22Rv1 (cell line): Measurements from ENCODE around the gene FHIT.

Experiments
- H3K27ac ChIP-seq: fragments of 450-650 bp; 2 replicates; pipeline ENCODE4 v1.5.1; 2017
- ZFX ChIP-seq: fragments of 450-650 bp; IDR thresholded peaks from 2 replicates; pipeline ENCODE4 v1.6.1; 2017; ENCODE audit warnings: antibody characterized with exemption, borderline replicate concordance
- TF ChIP-seq, protein P1 (sequence below): fragments of 450-650 bp; IDR thresholded peaks from 2 replicates; pipeline ENCODE4 v1.5.1; 2017; ENCODE audit warnings: mild to moderate bottlenecking

The FHIT gene

DNA sequence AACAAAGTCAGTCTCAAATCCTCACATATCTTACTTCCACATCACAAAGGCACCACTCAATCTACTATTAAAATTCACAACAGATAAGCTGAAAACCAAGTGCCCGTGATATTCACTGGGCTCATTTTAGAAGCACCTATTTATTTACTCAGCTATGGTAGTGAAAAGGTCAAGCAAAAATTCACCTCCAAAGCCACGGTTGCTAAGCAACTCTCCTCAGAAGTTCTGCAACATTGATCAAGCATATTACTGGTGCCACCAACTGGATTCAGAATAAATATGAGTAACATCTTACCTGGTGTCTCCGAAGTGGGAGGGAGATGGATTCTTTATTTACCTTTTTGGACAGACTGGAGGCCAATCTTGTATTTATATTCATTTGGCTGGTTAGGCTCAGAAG lies 714.8 kb downstream of the FHIT start:
- TF ChIP-seq ZFX, result no peak
- TF ChIP-seq, protein P1, sequence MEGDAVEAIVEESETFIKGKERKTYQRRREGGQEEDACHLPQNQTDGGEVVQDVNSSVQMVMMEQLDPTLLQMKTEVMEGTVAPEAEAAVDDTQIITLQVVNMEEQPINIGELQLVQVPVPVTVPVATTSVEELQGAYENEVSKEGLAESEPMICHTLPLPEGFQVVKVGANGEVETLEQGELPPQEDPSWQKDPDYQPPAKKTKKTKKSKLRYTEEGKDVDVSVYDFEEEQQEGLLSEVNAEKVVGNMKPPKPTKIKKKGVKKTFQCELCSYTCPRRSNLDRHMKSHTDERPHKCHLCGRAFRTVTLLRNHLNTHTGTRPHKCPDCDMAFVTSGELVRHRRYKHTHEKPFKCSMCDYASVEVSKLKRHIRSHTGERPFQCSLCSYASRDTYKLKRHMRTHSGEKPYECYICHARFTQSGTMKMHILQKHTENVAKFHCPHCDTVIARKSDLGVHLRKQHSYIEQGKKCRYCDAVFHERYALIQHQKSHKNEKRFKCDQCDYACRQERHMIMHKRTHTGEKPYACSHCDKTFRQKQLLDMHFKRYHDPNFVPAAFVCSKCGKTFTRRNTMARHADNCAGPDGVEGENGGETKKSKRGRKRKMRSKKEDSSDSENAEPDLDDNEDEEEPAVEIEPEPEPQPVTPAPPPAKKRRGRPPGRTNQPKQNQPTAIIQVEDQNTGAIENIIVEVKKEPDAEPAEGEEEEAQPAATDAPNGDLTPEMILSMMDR, result 0 out of 2 replicates have a peak, but pooled peaks have one; percentile 16

DNA sequence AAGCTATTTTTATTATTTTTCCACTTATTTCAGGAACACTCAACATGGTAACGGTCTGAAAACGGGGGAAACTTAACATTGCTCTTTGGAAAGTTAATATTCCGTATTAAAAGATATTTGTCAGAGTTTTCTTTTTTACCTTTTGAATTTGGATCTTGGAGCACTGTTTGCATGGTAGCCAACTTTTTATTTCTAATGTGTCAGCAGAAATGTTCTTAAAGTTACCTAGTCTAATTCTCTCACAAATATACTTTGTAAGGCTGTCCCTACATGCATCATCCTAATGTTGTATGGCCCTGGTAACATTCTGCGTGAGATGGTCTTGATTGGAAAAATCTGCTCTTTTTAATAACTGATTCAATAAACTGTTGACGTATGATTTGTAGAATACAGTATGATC lies 719.5 kb downstream of the FHIT start:
- H3K27ac ChIP-seq, result no peak overlapping the region
- TF ChIP-seq, protein P1, result no peak
- TF ChIP-seq ZFX, result no peak

More for the DNA sequence above, 714.8 kb downstream of the FHIT start:
- H3K27ac ChIP-seq, result no peak overlapping the region

DNA sequence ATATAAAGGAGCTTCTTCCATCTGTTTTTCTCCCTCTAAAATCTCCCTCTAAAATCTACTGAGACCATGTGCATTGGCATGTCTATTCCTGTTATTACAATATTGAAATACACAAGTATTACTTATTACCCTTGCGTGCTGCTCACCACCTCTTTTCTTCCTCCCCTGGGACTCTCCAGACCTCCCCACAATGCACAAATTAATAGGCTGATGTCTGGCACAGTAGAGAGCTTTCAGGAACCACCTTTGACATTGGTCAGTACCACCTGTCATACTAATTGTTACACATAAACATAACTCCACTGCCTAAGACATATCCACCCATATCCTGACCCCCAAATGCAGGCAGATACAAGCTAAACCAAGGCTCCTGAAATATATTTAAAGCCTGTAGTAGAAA lies 722.6 kb downstream of the FHIT start:
- no peak overlapping the region for H3K27ac ChIP-seq
- TF ChIP-seq, protein P1, result no peak
- TF ChIP-seq ZFX, result no peak

DNA sequence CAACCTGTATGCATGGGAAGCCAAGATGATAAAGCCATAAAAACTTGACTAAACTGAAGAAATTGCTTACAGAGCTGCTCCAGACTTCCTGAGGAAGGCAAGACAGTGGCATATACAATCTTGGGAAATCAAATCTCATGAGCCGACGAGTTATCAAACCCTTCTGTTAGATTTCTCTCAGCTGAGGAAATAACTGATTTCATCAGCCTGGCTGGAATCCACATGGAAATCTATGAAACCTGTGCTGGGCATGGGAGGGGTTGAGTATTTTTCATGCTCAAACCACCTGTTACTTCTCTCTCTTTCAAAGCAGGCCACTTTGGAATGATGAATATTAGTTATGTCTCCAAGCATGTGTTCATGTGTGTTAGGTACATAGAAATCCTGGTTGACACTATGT lies 727.7 kb downstream of the FHIT start:
- TF ChIP-seq, protein P1, result no peak
- TF ChIP-seq ZFX, result no peak
- no peak overlapping the region for H3K27ac ChIP-seq

DNA sequence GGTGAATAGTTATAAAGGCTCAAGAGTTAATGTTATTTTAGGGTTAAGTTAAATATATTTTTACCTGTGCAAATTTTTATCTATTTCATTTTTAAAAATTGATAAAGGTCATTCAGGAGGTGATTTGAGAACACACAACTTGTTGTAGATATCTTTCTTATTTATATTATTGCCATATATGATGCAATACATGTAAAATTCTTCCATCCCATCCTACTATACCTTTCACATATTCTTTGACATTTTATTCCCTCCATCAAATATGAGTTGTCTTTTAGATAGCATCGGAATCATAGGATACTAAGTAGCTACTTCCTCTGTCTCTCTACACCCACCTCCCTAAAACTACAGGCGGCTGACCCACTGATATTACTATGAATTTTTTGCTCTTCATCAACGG lies 734.1 kb downstream of the FHIT start:
- TF ChIP-seq, protein P1, result no peak
- TF ChIP-seq ZFX, result no peak
- no peak overlapping the region for H3K27ac ChIP-seq

DNA sequence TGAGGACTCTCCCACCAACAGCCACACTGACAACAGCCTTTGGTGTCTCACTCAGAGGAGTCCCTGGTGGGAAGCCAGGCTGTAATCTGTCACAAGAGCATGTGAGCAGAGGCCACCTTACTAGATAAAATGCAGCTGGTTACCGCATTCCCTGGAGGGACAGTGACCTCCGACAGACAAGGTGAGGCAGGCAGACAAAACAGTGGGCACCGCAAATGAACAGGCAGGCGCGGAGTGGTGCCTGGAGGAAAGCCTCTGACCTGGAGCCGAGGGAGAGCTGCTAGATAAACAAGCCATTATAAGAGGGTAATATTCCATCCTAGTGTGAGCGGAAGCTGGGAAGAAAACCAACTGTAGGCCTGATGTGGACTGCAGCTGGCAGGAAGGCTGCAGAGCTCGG lies 736.4 kb downstream of the FHIT start:
- TF ChIP-seq, protein P1, result no peak
- TF ChIP-seq ZFX, result no peak
- H3K27ac ChIP-seq, result no peak overlapping the region

DNA sequence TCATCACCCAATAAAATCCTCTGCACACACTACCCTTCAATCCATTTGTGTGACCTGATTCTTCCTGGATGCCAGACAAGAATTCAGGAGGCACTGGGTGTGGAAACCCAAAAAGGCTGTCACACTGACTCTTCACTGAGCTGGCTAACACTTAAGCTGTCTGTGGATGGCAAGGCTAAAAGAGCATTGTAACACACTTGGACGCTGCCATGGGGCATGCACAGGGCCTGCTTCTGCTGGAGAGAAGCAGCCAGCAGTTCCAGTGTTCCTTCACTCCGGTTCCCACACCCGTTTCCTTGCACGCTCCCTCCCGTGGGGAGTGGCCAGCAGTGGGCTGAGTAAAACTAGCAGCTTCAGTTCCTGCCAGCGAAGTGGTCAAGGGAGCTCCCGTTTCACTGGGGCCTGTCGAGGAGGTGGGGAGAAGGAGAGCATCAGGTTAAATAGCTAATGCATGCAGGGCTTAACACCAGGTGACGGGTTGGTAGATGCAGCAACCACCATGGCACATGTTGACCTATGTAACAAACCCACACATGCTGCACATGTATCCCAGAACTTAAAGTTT lies 737.1 kb downstream of the FHIT start:
- no peak for TF ChIP-seq ZFX
- TF ChIP-seq, protein P1, result no peak
- no peak overlapping the region for H3K27ac ChIP-seq
